Chondrocyte (in vitro differentiated cells): ENCODE measurements around the gene WNK1. TPM values are rescaled to one million over a fixed set of nuclear protein-coding genes. Genes with fewer than 3 reads are reported as not detected.
A peak's percentile ranks its signal among the peaks of the same experiment; 100 is the strongest.

Source experiments
- DNase-seq: peaks from one replicate; pipeline ENCODE4 v3.0.0; 2021; ENCODE audit warnings: mixed read lengths, low spot score
- H3K27ac Mint-ChIP-seq: one replicate; pipeline ENCODE4 v1.8.0; 2021; ENCODE audit warnings: mild to moderate bottlenecking, moderate library complexity, mixed read lengths; ENCODE audit not compliant: unreplicated experiment
- H3K27me3 Mint-ChIP-seq: 2 replicates; pipeline ENCODE4 v1.8.0; 2021; ENCODE audit warnings: low read depth, mixed read lengths
- H3K36me3 Mint-ChIP-seq: 2 replicates; pipeline ENCODE4 v1.8.0; 2021; ENCODE audit warnings: low read depth, mixed read lengths
- H3K4me1 Mint-ChIP-seq: 2 replicates; pipeline ENCODE4 v1.8.0; 2021; ENCODE audit warnings: low read depth, mild to moderate bottlenecking, mixed read lengths
- H3K4me3 Mint-ChIP-seq: one replicate; pipeline ENCODE4 v1.8.0; 2021; ENCODE audit warnings: mild to moderate bottlenecking, moderate library complexity, mixed read lengths; ENCODE audit not compliant: unreplicated experiment
- H3K9me3 Mint-ChIP-seq: 2 replicates; pipeline ENCODE4 v1.8.0; 2021; ENCODE audit warnings: low read depth, mixed read lengths
- CTCF ChIP-seq: fragments of 200-600 bp; sonication (generic); IDR thresholded peaks from 2 replicates; pipeline ENCODE4 v1.5.0; 2021; ENCODE audit warnings: antibody characterized with exemption, mild to moderate bottlenecking, moderate library complexity
- total RNA-seq: library from RNA; stranded (reverse); gene quantifications from 3 replicates; pipeline ENCODE4 v1.2.1, GENCODE V29; 2021

WNK1 gene
- total RNA-seq, 1 donor from 2014 or later, result 163 TPM

- peaks cover 35% of the 10 kb centered on the region for H3K4me1 Mint-ChIP-seq
These were observed 1.5 kb downstream of the WNK1 start for GRCh38 chr12:753611-754472.

DNA sequence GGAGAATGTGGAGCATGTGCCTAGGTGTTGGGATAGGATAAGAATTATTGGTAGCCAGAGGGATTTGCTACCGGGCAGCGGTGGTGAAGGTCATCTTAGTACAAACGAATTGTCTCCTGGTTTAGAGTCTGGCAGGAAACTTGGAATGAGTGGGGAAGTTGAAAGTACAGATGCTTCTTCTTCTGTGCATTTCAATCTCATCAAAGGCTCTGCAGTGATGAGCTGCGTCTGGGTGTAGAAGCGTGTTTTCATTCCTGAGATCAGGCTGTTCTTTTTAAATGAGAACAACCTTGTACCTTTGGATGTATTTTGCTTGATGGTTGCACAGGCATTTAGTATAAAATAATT is 2.1 kb downstream of the WNK1 start:
- no peak for TF ChIP-seq CTCF
- no peak for DNase-seq
- Mint-ChIP-seq H3K4me3 (peak overlapping the region; percentile 89), H3K9me3 (no peaks in the 10 kb centered on the region), H3K27ac (peak overlapping the region; percentile 91), H3K27me3 (no peaks in the 10 kb centered on the region), H3K4me1 (peaks cover 38% of the 10 kb centered on the region), H3K36me3 (no peaks in the 10 kb centered on the region)

More at GRCh38 chr12:753611-754472, 1.5 kb downstream of the WNK1 start:
- H3K27ac Mint-ChIP-seq, result peak overlapping the region; percentile 91
- no peaks in the 10 kb centered on the region for H3K27me3 Mint-ChIP-seq
- no peak for DNase-seq
- no peaks in the 10 kb centered on the region for H3K36me3 Mint-ChIP-seq
- H3K9me3 Mint-ChIP-seq, result no peaks in the 10 kb centered on the region
- H3K4me3 Mint-ChIP-seq, result peak overlapping the region; percentile 89
- TF ChIP-seq CTCF, result no peak

DNA sequence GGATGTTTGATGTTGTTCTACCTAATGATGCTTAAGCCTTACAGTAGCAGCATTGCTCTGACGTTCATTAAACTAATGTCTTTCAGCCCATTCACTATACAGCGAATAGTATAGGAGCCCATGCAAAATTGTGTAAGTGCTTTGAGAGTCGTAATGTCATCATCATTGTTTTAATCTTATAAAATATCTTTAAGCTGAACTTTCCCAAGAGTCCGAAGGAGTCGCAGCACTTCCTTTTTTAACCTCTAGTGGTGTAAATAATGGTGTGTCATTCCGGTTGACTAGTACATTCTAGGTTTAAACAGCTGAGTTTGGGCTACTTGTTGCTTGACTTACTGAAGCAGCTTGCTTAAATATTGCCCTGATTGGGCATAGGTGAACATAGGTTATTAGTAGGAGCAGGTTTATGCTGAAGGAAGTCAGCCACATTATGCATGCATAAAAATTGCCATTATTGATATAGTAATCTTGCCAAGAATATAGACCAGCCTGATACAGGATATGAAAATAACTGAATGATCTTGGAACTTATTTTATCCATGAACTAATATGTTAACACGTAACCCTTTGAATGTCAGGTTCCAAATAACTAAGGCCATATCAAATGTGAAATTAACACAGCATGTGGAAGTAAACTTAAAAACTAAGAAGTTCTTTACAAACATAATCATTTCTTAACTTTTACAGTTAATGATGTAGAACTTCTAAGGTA is 2.6 kb downstream of the WNK1 start:
- Mint-ChIP-seq H3K27me3 (no peaks in the 10 kb centered on the region), H3K4me1 (peaks cover 39% of the 10 kb centered on the region), H3K36me3 (no peaks in the 10 kb centered on the region), H3K4me3 (peak overlapping the region; percentile 89), H3K9me3 (no peaks in the 10 kb centered on the region), H3K27ac (peak overlapping the region; percentile 91)
- peak; percentile 76 for TF ChIP-seq CTCF
- DNase-seq, result no peak

DNA sequence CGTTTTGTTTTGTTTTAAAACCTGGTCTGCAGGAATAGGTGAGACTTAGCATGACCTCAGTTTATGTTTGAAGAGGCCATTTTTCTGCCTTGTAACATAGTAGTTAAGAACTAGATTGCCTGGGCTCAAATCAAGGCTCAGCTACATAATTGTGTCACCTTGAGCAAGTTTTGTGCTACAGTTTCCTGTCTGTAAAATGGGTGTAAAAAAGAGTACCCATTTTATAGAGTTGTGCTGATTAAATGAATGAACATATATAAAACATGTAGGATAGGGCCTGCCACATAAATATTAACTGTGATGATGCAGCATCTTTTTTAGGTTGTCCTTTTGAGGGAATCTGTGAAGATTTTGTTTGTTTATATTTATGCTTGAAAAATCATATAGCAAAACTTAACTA is 7.2 kb downstream of the WNK1 start:
- no peak for TF ChIP-seq CTCF
- Mint-ChIP-seq H3K27me3 (no peaks in the 10 kb centered on the region), H3K4me3 (no peak overlapping the region), H3K27ac (peak overlapping the region; percentile 49), H3K9me3 (no peaks in the 10 kb centered on the region), H3K36me3 (peaks cover 2% of the 10 kb centered on the region), H3K4me1 (peaks cover 66% of the 10 kb centered on the region)
- no peak for DNase-seq

GRCh38 chr12:761256-761655 is 8.9 kb downstream of the WNK1 start:
- no peak overlapping the region for H3K4me3 Mint-ChIP-seq
- H3K4me1 Mint-ChIP-seq, result peaks cover 66% of the 10 kb centered on the region
- no peak for TF ChIP-seq CTCF
- no peak for DNase-seq
- H3K27ac Mint-ChIP-seq, result no peak overlapping the region
- no peaks in the 10 kb centered on the region for H3K27me3 Mint-ChIP-seq
- no peaks in the 10 kb centered on the region for H3K9me3 Mint-ChIP-seq
- peaks cover 2% of the 10 kb centered on the region for H3K36me3 Mint-ChIP-seq
